LNCAP (cell line): ENCODE results near the gene PCYOX1L.

ENCODE experiments used
- CTCF ChIP-seq: fragments of 450-650 bp; IDR thresholded peaks from 2 replicates; pipeline ENCODE4 v1.5.1; 2017; ENCODE audit warnings: mild to moderate bottlenecking

PCYOX1L gene

GRCh38 chr5:149408252-149409099 lies 50.6 kb downstream of the PCYOX1L start:
- TF ChIP-seq CTCF = no peak

GRCh38 chr5:149409268-149409948 lies 51.6 kb downstream of the PCYOX1L start:
- no peak for TF ChIP-seq CTCF

GRCh38 chr5:149410071-149410470 lies 52.2 kb downstream of the PCYOX1L start:
- no peak for TF ChIP-seq CTCF

GRCh38 chr5:149410721-149411432 lies 53.0 kb downstream of the PCYOX1L start:
- no peak for TF ChIP-seq CTCF

- TF ChIP-seq CTCF = no peak
Measured at GRCh38 chr5:149411738-149412519, 54.1 kb downstream of the PCYOX1L start.

GRCh38 chr5:149412783-149413476 lies 55.1 kb downstream of the PCYOX1L start:
- no peak for TF ChIP-seq CTCF
